GM10266 (cell line): ENCODE measurements around the gene PRKAG2.

Source experiments
- DNase-seq: peaks from one replicate; pipeline ENCODE4 v3.0.0; 2012; ENCODE audit errors: extremely low spot score
- TF ChIP-seq, protein P1 (sequence below): IDR thresholded peaks from 2 replicates; pipeline ENCODE4 v1.5.1; 2012; ENCODE audit warnings: mild to moderate bottlenecking, low read depth; ENCODE audit not compliant: control insufficient read depth, insufficient read depth; ENCODE audit errors: missing control alignments

The PRKAG2 gene

DNA sequence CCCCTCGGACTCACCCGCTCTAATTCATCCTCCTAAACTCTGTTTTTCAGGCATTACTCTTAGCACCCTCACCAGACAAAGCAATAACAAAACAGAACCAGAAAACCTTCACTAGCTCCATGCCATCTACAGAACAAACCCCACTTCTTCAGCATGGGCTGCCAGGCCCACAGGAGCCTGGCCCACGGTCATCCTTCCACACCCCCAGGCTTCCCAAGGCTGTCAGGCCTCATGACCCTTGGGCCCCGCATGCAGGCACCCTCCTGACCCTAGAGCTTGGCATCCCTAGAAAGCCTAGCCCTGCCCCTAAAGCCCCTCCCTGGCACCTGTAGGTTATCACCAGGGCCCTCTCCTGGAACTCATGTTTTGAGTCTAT is 59.6 kb downstream of the PRKAG2 start:
- DNase-seq, result no peak
- TF ChIP-seq, protein P1, sequence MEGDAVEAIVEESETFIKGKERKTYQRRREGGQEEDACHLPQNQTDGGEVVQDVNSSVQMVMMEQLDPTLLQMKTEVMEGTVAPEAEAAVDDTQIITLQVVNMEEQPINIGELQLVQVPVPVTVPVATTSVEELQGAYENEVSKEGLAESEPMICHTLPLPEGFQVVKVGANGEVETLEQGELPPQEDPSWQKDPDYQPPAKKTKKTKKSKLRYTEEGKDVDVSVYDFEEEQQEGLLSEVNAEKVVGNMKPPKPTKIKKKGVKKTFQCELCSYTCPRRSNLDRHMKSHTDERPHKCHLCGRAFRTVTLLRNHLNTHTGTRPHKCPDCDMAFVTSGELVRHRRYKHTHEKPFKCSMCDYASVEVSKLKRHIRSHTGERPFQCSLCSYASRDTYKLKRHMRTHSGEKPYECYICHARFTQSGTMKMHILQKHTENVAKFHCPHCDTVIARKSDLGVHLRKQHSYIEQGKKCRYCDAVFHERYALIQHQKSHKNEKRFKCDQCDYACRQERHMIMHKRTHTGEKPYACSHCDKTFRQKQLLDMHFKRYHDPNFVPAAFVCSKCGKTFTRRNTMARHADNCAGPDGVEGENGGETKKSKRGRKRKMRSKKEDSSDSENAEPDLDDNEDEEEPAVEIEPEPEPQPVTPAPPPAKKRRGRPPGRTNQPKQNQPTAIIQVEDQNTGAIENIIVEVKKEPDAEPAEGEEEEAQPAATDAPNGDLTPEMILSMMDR, result no peak

DNA sequence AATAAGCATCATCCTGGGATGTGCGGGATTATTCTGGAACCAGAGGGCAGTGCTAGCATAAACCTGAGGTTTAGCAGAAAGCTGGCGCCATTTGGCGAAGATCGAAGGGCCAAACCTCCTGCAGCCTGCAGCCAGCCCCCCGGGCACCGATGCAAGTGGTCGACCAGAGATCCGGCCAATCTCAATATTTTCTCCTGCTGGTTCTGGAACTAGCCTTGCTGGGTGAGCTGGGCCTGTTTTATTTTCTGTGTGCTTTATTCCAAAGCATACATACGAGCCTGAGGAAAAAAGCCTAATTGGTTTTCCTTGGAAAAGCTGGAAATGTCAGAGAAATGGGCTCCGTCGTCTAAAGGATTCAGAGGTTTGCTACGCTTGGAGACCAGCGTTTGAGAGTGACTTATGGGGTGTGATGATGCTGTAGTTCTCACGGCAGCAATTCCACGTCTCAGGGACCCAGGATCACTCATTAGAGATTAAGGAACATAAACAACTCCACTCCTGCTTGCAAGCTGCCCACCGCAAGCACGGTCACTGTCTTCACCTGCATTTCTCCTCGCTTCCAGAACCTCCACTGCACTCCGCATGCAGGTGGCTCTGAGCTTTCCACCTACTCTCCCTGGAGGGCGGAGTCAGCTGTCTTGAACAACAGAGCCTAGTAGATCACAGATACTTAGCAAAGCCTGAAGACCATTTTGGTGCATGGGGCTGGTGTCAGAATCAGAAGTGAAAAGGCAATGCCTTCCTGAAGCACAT is 60.2 kb downstream of the PRKAG2 start:
- DNase-seq, result no peak
- TF ChIP-seq, protein P1, result no peak

DNA sequence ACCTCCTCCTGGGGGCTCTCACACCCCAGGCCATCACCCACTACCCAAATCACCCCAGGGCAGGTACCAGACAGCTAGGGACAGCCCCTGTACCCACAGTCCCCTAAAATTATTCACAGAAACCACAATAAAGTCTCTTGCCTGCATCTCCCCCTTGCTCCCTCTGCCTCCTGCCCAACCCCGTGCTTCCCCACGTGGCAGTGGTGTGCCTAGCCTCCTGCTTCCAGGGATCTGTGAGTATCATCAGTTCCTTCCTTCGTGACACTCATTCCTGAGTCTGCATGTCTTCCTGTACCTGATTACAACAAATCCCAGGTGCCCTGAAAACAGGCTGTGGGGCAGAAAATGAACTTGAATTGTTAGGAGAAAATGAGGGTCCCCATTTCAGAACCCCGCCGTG is 61.5 kb downstream of the PRKAG2 start:
- TF ChIP-seq, protein P1, result no peak
- DNase-seq, result no peak

DNA sequence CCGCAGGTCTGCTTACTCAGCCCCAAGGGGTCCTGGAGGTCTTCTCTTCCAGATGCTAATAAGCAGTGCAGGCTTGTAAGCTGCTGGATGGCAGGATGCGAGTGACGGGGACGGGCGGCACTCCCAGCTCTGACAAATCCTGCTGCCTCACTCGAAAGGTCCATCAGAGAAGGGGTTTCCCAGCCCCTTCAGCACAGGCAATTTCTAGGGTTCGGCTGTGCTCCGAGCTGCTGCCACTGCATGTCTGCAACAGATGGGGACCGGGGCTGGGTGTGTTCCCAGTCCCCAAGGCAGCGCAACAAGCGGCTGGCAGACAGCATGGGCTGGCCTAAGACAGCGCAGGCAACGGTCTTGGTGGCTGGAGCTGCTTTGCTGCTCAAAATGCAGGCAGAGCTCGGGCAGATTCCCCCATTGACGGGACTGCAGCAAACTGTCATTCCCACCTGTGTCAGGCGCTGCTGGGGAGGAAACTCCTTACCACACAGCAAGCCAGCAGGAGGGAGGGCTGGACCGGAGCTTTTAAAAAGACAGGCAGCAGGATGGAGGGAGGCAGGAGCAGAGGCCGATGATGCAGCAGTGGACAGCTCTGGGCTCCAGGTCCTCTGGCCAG is 62.4 kb downstream of the PRKAG2 start:
- no peak for DNase-seq

DNA sequence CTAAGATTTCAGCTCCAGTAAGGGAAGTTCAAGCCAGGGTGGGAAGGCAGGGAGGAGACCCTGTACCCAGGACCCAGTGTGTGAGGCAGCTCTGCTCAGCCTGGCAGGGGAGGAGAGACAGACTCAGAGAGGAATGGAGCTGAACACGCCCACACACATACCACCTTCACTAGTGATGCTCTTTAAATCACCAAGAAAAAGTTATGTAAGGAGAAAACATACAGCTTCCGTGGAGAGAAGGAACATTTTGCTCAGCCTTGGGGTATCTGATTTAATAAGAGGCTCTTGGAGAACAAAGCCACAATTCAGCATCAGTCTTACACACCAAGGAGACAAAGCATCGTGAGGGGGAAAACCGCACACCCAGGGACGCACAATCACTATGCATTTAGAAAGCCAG is 62.9 kb downstream of the PRKAG2 start:
- TF ChIP-seq, protein P1, result no peak
- DNase-seq, result no peak

More for the DNA sequence above, 62.4 kb downstream of the PRKAG2 start:
- TF ChIP-seq, protein P1, result no peak

DNA sequence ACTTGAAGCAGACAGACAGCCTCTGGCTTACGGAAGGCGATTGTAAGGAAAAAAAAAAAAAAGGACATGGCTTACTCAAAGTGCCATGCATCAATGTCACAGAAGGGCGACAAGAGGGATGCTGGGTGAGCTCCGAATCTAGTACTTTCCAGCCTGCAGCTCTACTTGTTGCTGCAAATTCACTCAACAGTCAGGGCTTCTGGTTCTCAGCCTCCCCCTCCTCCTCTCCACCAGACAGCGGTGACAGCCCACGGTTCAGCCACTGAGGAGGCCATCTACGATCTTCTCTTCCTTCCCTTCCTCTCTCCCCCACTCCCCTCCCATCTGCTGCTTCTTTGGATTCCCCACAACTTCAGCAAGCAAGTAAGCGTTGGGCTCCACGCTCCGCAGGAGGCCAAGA is 63.5 kb downstream of the PRKAG2 start:
- TF ChIP-seq, protein P1, result no peak
- no peak for DNase-seq

DNA sequence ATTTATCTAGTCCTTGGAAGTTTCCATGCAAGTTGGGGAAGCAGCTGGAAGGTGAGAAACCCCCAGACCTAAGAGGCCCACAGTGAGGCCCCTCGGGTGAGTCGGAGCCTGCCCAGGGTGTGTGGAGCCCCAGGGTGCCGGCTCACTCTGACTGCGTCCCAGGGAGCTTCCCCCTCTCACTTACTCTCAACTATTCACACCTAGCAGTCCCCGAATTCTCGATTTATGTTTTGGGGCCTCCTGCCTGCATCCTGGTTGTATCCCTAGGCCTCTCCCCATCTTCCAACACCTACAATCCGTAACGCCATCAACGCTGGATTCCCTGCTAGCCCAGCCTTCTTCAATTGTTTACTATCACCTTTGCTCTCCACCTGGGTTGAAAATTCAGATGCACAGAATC is 63.9 kb downstream of the PRKAG2 start:
- TF ChIP-seq, protein P1, result no peak
- no peak for DNase-seq
